ENCODE results near the gene THPO.

GRCh38 chr3:184333190-184333589 lies 44.8 kb downstream of the THPO start:
- TF ChIP-seq POLR2A (IDR thresholded peaks at IDR 0.05; ENCODE audit: low read length) (no peak), GATA1 (IDR thresholded peaks at IDR 0.05; ENCODE audit: low read depth, low read length) (no peak)

All from erythroblast (primary cell).